ENCODE measurements around the gene CDH23. TPM values are rescaled to one million over a fixed set of nuclear protein-coding genes. Genes with fewer than 3 reads are reported as not detected.
"Not testable (repeated sequence)": the region's sequence is repeated elsewhere in the genome, so short reads cannot be mapped to it uniquely, and the experiment has no call there.

The CDH23 gene
- total RNA-seq, result 10 to 100 TPM in 3 of 8 experiments, 1 to 10 TPM in 5; 1.6 to 81.3 (median 3.3) TPM

GRCh38 chr10:71396711-71397295 lies at the start of gene CDH23:
CDH23 (plus strand) TSS chr10:71396920; CDS start chr10:71439832, 42,912 bp downstream.
- in situ Hi-C loops (cut with MboI; ENCODE audit: low pct_unique_long_range_greater_than_20kb in 2 of 9, low sequenced_read_pairs in 9 of 9, unreplicated experiment in 9 of 9), result loop anchor here (25.0 kb wide), 3 partner anchors 165 to 315 kb away; partner anchors contain the start of gene C10orf105 (in 5 of the 9)
- H3K4me3 ChIP-seq, result peak within 1 kb of the TSS; percentile 24 to 42 (median 32)

GRCh38 chr10:71347587-71348395 lies 48.9 kb upstream of the CDH23 start:
- 20 to 93% (median 75%) methylated on average over 1 to 11 of the region's 14 CpGs; no CpG with 5 or more reads in 2 of the 10 experiments for WGBS, 10 experiments
- in situ Hi-C loops (cut with MboI; ENCODE audit: low pct_unique_long_range_greater_than_20kb in 2 of 9, low sequenced_read_pairs in 9 of 9, unreplicated experiment in 9 of 9), result no loop called here
- peak in 3 of 8 experiments; percentile 10 to 50 (median 28) for ATAC-seq (replicated peaks in 6 of 8)
- Histone ChIP-seq H3K27ac (no peak overlapping the region), H3K4me3 (no peak overlapping the region), H3K4me1 (replicated peaks in 1 of 2) (peaks cover 45 to 46% of the 10 kb centered on the region in 2 donors)

More at GRCh38 chr10:71396711-71397295, at the start of gene CDH23:
- Histone ChIP-seq H3K27ac (no peak within 1 kb of the TSS), H3K4me1 (replicated peaks in 1 of 2) (peaks cover 8 to 18% of the 10 kb centered on the region in 2 donors)
- 0% methylated on average over 4 of the region's 91 CpGs; no CpG with 5 or more reads in 9 of the 10 experiments for whole genome bisulfite sequencing, 10 experiments
- ATAC-seq (replicated peaks in 6 of 8), result peak; percentile 53 to 69 (median 64)

- no peak for ATAC-seq (replicated peaks in 6 of 8)
- H3K27ac ChIP-seq, result no peak overlapping the region
- 80 to 100% (median 100%) methylated on average over 1 of the region's 1 CpG; no CpG with 5 or more reads in 6 of the 10 experiments for WGBS, 10 experiments
- H3K4me3 ChIP-seq, result no peak overlapping the region
- in situ Hi-C loops (cut with MboI; ENCODE audit: low pct_unique_long_range_greater_than_20kb in 2 of 9, low sequenced_read_pairs in 9 of 9, unreplicated experiment in 9 of 9), result no loop called here
- H3K4me1 ChIP-seq (replicated peaks in 1 of 2), result peaks cover 35 to 36% of the 10 kb centered on the region in 2 donors
Measured at GRCh38 chr10:71348850-71349249, 47.9 kb upstream of the CDH23 start.

GRCh38 chr10:71349406-71349805 lies 47.3 kb upstream of the CDH23 start:
- Histone ChIP-seq H3K4me1 (replicated peaks in 1 of 2) (peaks cover 29 to 30% of the 10 kb centered on the region in 2 donors), H3K27ac (no peak overlapping the region), H3K4me3 (no peak overlapping the region)
- in situ Hi-C loops (cut with MboI; ENCODE audit: low pct_unique_long_range_greater_than_20kb in 2 of 9, low sequenced_read_pairs in 9 of 9, unreplicated experiment in 9 of 9), result no loop called here
- peak in 5 of 8 experiments; percentile 15 to 88 (median 26) for ATAC-seq (replicated peaks in 6 of 8)
- WGBS, 10 experiments, result 60 to 100% (median 96%) methylated on average over 1 to 5 of the region's 7 CpGs; no CpG with 5 or more reads in 6 of the 10 experiments

- H3K27ac ChIP-seq, result no peak overlapping the region
Measured at GRCh38 chr10:71351087-71351486, 45.6 kb upstream of the CDH23 start.

GRCh38 chr10:71351628-71352319 lies 44.9 kb upstream of the CDH23 start:
- no peak for ATAC-seq (replicated peaks in 6 of 8)
- WGBS, 10 experiments, result 76 to 100% (median 97%) methylated on average over 1 to 9 of the region's 14 CpGs; no CpG with 5 or more reads in 3 of the 10 experiments
- Histone ChIP-seq H3K4me3 (no peak overlapping the region), H3K4me1 (replicated peaks in 1 of 2) (peaks cover 11 to 14% of the 10 kb centered on the region in 2 donors), H3K27ac (no peak overlapping the region)
- in situ Hi-C loops (cut with MboI; ENCODE audit: low pct_unique_long_range_greater_than_20kb in 2 of 9, low sequenced_read_pairs in 9 of 9, unreplicated experiment in 9 of 9), result no loop called here

More at GRCh38 chr10:71351087-71351486, 45.6 kb upstream of the CDH23 start:
- WGBS, 10 experiments, result 75 to 100% (median 100%) methylated on average over 1 to 3 of the region's 6 CpGs; no CpG with 5 or more reads in 3 of the 10 experiments
- no peak for ATAC-seq (replicated peaks in 6 of 8)
- H3K4me3 ChIP-seq, result no peak overlapping the region
- peaks cover 13 to 16% of the 10 kb centered on the region in 2 donors for H3K4me1 ChIP-seq (replicated peaks in 1 of 2)
- in situ Hi-C loops (cut with MboI; ENCODE audit: low pct_unique_long_range_greater_than_20kb in 2 of 9, low sequenced_read_pairs in 9 of 9, unreplicated experiment in 9 of 9), result no loop called here

GRCh38 chr10:71353639-71354038 lies 43.1 kb upstream of the CDH23 start:
- peaks cover 0 to 8% of the 10 kb centered on the region in 2 donors for H3K4me1 ChIP-seq (replicated peaks in 1 of 2)
- peak in 1 of 8 experiments; percentile 72 for ATAC-seq (replicated peaks in 6 of 8)
- H3K27ac ChIP-seq, result no peak overlapping the region
- in situ Hi-C loops (cut with MboI; ENCODE audit: low pct_unique_long_range_greater_than_20kb in 2 of 9, low sequenced_read_pairs in 9 of 9, unreplicated experiment in 9 of 9), result no loop called here
- 40 to 100% (median 79%) methylated on average over 1 to 9 of the region's 9 CpGs; no CpG with 5 or more reads in 1 of the 10 experiments for WGBS, 10 experiments
- H3K4me3 ChIP-seq, result no peak overlapping the region

GRCh38 chr10:71354776-71355175 lies 41.9 kb upstream of the CDH23 start:
- in situ Hi-C loops (cut with MboI; ENCODE audit: low pct_unique_long_range_greater_than_20kb in 2 of 9, low sequenced_read_pairs in 9 of 9, unreplicated experiment in 9 of 9), result no loop called here
- H3K4me3 ChIP-seq, result no peak overlapping the region
- WGBS, 10 experiments, result 20 to 90% (median 80%) methylated on average over 1 to 5 of the region's 7 CpGs; no CpG with 5 or more reads in 3 of the 10 experiments
- ATAC-seq (replicated peaks in 6 of 8), result no peak
- no peak overlapping the region for H3K27ac ChIP-seq
- H3K4me1 ChIP-seq (replicated peaks in 1 of 2), result peaks cover 0 to 10% of the 10 kb centered on the region in 2 donors

- Histone ChIP-seq H3K4me3 (no peak overlapping the region), H3K27ac (no peak overlapping the region), H3K4me1 (replicated peaks in 1 of 2) (peaks cover 0 to 10% of the 10 kb centered on the region in 2 donors)
- in situ Hi-C loops (cut with MboI; ENCODE audit: low pct_unique_long_range_greater_than_20kb in 2 of 9, low sequenced_read_pairs in 9 of 9, unreplicated experiment in 9 of 9), result no loop called here
- 83 to 96% (median 89%) methylated on average over 1 to 5 of the region's 12 CpGs; no CpG with 5 or more reads in 7 of the 10 experiments for WGBS, 10 experiments
- no peak for ATAC-seq (replicated peaks in 6 of 8)
Measured at GRCh38 chr10:71355886-71356285, 40.8 kb upstream of the CDH23 start.

GRCh38 chr10:71357792-71358265 lies 38.9 kb upstream of the CDH23 start:
- in situ Hi-C loops (cut with MboI; ENCODE audit: low pct_unique_long_range_greater_than_20kb in 2 of 9, low sequenced_read_pairs in 9 of 9, unreplicated experiment in 9 of 9), result no loop called here
- WGBS, 10 experiments, result 20 to 100% (median 56%) methylated on average over 1 to 7 of the region's 7 CpGs; no CpG with 5 or more reads in 1 of the 10 experiments
- ATAC-seq (replicated peaks in 6 of 8), result peak in 5 of 8 experiments; percentile 88 to 94 (median 92)
- peak overlapping the region; percentile 70 to 79 for H3K27ac ChIP-seq
- peaks cover 0 to 10% of the 10 kb centered on the region in 2 donors for H3K4me1 ChIP-seq (replicated peaks in 1 of 2)
- no peak overlapping the region for H3K4me3 ChIP-seq

- Histone ChIP-seq H3K4me1 (replicated peaks in 1 of 2) (peaks cover 0 to 10% of the 10 kb centered on the region in 2 donors), H3K4me3 (no peak overlapping the region), H3K27ac (peak overlapping the region; percentile 70 to 79)
- in situ Hi-C loops (cut with MboI; ENCODE audit: low pct_unique_long_range_greater_than_20kb in 2 of 9, low sequenced_read_pairs in 9 of 9, unreplicated experiment in 9 of 9), result no loop called here
- peak in 4 of 8 experiments; percentile 84 to 86 (median 85) for ATAC-seq (replicated peaks in 6 of 8)
- 67 to 92% (median 82%) methylated on average over 2 to 4 of the region's 8 CpGs; no CpG with 5 or more reads in 6 of the 10 experiments for WGBS, 10 experiments
Measured at GRCh38 chr10:71358277-71358676, 38.4 kb upstream of the CDH23 start.

GRCh38 chr10:71358906-71359305 lies 37.8 kb upstream of the CDH23 start:
- WGBS, 10 experiments, result 80 to 100% (median 92%) methylated on average over 1 to 9 of the region's 10 CpGs; no CpG with 5 or more reads in 2 of the 10 experiments
- H3K4me3 ChIP-seq; in situ Hi-C loops (cut with MboI; ENCODE audit: low pct_unique_long_range_greater_than_20kb in 2 of 9, low sequenced_read_pairs in 9 of 9, unreplicated experiment in 9 of 9); H3K4me1 ChIP-seq (replicated peaks in 1 of 2); ATAC-seq (replicated peaks in 6 of 8): not testable (repeated sequence)
- peak overlapping the region; percentile 70 to 79 for H3K27ac ChIP-seq

All from motor neuron (in vitro differentiated cells).